ENCODE results near the gene FUT7. TPM values are rescaled to one million over a fixed set of nuclear protein-coding genes. Genes with fewer than 3 reads are reported as not detected.
A peak's percentile ranks its signal among the peaks of the same experiment; 100 is the strongest.

FUT7 gene
- total and polyA plus RNA-seq, 8 donors: 0.08 to 2.9 (median 0.11) TPM; not detected in 3

- ATAC-seq (no peak), DNase-seq (no peak)
- Histone ChIP-seq H3K4me1 (peaks cover 27 to 68% of the 10 kb centered on the region in 2 donors), H3K36me3 (peaks cover 0 to 19% of the 10 kb centered on the region in 2 donors), H3K4me3 (peak overlapping the region in 1 of 2 donors; percentile 26), H3K9me3 (peaks cover 0 to 3% of the 10 kb centered on the region in 2 donors), H3K27me3 (peaks cover 0 to 32% of the 10 kb centered on the region in 2 donors), H3K27ac (no peak overlapping the region)
- intact Hi-C loops (cut with DNase I): no loop called here
- TF ChIP-seq CTCF (IDR thresholded peaks at IDR 0.05): no peak
Measured at GRCh38 chr9:136994180-136994887, 37.6 kb downstream of the FUT7 start.

GRCh38 chr9:136992819-136993369 is 39.0 kb downstream of the FUT7 start:
- intact Hi-C loops (cut with DNase I): no loop called here
- H3K4me3 ChIP-seq: peak overlapping the region; percentile 70 to 97
- peaks cover 0 to 3% of the 10 kb centered on the region in 2 donors for H3K9me3 ChIP-seq
- peaks cover 0 to 32% of the 10 kb centered on the region in 2 donors for H3K27me3 ChIP-seq
- peak overlapping the region; percentile 87 to 96 for H3K27ac ChIP-seq
- peaks cover 0 to 19% of the 10 kb centered on the region in 2 donors for H3K36me3 ChIP-seq
- DNase-seq: no peak
- peaks cover 27 to 54% of the 10 kb centered on the region in 2 donors for H3K4me1 ChIP-seq
- no peak for TF ChIP-seq CTCF (IDR thresholded peaks at IDR 0.05)
- no peak for ATAC-seq

GRCh38 chr9:136991993-136992818 is 39.7 kb downstream of the FUT7 start, which contains the start of gene PAXX:
TSS of gene PAXX (plus strand) at chr9:136992422. CDS start at chr9:136992444, 22 bp downstream.
- peak within 1 kb of the TSS; percentile 70 to 97 for H3K4me3 ChIP-seq
- H3K27me3 ChIP-seq: peaks cover 0 to 29% of the 10 kb centered on the region in 2 donors
- DNase-seq (peak; percentile 72 to 99 (median 93)), ATAC-seq (peak; percentile 81)
- TF ChIP-seq CTCF (IDR thresholded peaks at IDR 0.05): no peak
- peaks cover 27 to 47% of the 10 kb centered on the region in 2 donors for H3K4me1 ChIP-seq
- intact Hi-C loops (cut with DNase I): no loop called here
- peaks cover 0 to 19% of the 10 kb centered on the region in 2 donors for H3K36me3 ChIP-seq
- H3K27ac ChIP-seq: peak within 1 kb of the TSS; percentile 87 to 96
- peaks cover 0 to 3% of the 10 kb centered on the region in 2 donors for H3K9me3 ChIP-seq

DNA sequence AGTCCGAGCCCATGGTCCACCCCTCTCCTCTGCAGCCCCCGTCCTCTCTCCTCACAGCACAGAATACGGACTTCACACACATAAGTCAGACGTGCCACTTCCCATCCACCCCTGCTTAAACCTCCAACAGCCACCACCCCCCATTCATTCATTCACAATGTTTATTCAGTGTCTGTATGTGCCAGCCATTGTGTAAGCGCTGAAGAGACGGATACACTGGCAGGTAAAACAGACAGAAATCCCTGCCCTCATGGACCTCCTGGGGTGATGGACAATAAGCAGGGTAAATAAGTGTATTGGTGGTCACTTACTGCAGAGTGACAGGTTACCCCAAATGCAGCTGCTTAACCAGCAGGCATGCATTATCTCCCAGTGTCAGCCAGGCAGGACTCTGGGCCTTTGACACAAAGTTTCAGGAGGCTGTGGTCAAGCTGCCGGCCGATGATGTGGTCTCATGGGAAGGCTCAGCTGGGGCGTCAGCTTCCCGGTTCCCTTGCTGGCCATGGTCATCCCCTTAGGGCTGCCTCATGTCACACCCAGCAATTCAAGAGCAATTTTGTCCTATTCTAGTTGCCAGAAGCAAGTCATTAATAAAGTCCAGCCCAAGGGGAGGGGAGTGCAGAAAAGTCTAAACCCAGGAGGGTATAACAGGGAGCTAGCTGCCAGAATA is 41.5 kb downstream of the FUT7 start:
- Histone ChIP-seq H3K27ac (peak overlapping the region in 1 of 2 donors; percentile 96), H3K9me3 (peaks cover 0 to 3% of the 10 kb centered on the region in 2 donors), H3K27me3 (peaks cover 11 to 31% of the 10 kb centered on the region in 2 donors), H3K4me3 (no peak overlapping the region), H3K36me3 (peaks cover 0 to 19% of the 10 kb centered on the region in 2 donors), H3K4me1 (peaks cover 17 to 29% of the 10 kb centered on the region in 2 donors)
- DNase-seq (no peak), ATAC-seq (no peak)
- intact Hi-C loops (cut with DNase I): no loop called here
- no peak for TF ChIP-seq CTCF (IDR thresholded peaks at IDR 0.05)

All from left lung (tissue), 10 donors.